KMS-11 (cell line): ENCODE data around the gene IMMP2L.

Experiments
- H2AFZ ChIP-seq: fragments of 200-600 bp; sonication (generic); 2 replicates; pipeline ENCODE4 v1.6.1; 2016; ENCODE audit warnings: antibody characterized with exemption, mixed run types, low read depth
- H3K27ac ChIP-seq: fragments of 200-600 bp; sonication (generic); 2 replicates; pipeline ENCODE4 v1.6.1; 2016; ENCODE audit warnings: mild to moderate bottlenecking, mixed run types
- H3K27me3 ChIP-seq: fragments of 200-600 bp; sonication (generic); 2 replicates; pipeline ENCODE4 v1.6.1; 2017; ENCODE audit warnings: mild to moderate bottlenecking, low read depth, mixed run types, moderate library complexity; ENCODE audit not compliant: insufficient read depth
- H3K36me3 ChIP-seq: fragments of 200-600 bp; sonication (generic); 2 replicates; pipeline ENCODE4 v1.6.1; 2017; ENCODE audit warnings: mild to moderate bottlenecking, mixed run types; ENCODE audit not compliant: insufficient read depth
- H3K4me1 ChIP-seq: fragments of 200-600 bp; sonication (generic); 2 replicates; pipeline ENCODE4 v1.6.1; 2016; ENCODE audit warnings: mild to moderate bottlenecking, low read depth, mixed run types; ENCODE audit not compliant: poor library complexity, severe bottlenecking
- H3K4me2 ChIP-seq: fragments of 200-600 bp; sonication (generic); 2 replicates; pipeline ENCODE4 v1.7.0; 2016; ENCODE audit warnings: mild to moderate bottlenecking, mixed run types
- H3K4me3 ChIP-seq: fragments of 200-600 bp; sonication (generic); IDR thresholded peaks from 2 replicates; pipeline ENCODE4 v1.6.1; 2017; ENCODE audit warnings: low read depth, low read length, mixed read lengths; ENCODE audit not compliant: insufficient read depth
- H3K79me2 ChIP-seq: fragments of 200-600 bp; sonication (generic); 2 replicates; pipeline ENCODE4 v1.6.1; 2016; ENCODE audit warnings: low read depth, mixed run types; ENCODE audit not compliant: insufficient read depth
- H3K9ac ChIP-seq: fragments of 200-600 bp; sonication (generic); 2 replicates; pipeline ENCODE4 v1.6.1; 2016; ENCODE audit warnings: mild to moderate bottlenecking, mixed run types
- H4K20me1 ChIP-seq: fragments of 200-600 bp; sonication (generic); 2 replicates; pipeline ENCODE4 v1.6.1; 2016; ENCODE audit warnings: mild to moderate bottlenecking, mixed run types; ENCODE audit not compliant: insufficient read depth
- TF ChIP-seq, protein P1 (sequence below): fragments of 200-600 bp; sonication (generic); conservative IDR thresholded peaks from 2 replicates; pipeline ENCODE4 v1.6.1; 2017; ENCODE audit warnings: low read depth, mild to moderate bottlenecking, antibody characterized with exemption, low read length, moderate library complexity, mixed read lengths

IMMP2L gene

DNA sequence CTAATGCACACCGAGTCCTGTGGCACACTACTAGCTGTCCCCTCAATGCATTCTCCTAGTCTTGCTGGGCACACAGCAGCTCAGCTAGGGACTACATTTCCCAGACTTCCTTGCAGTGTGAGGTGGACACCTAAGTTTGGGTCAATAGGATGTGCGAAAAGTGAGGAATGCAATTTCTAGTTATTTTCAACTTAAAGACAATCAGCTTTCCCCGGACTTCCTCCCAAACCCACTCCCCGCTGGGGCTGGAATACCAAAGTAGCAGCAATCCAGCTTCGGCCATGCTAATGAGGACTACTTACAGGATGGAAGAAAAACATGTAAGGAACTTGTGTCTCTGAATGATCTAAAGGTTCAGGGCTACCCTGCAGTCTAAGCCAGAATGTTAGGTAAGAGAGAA, 757.8 kb downstream of the IMMP2L start:
- Histone ChIP-seq H3K79me2 (no peaks in the 10 kb centered on the region), H3K9ac (no peak overlapping the region), H3K4me3 (no peak overlapping the region), H3K27ac (no peak overlapping the region), H4K20me1 (no peaks in the 10 kb centered on the region), H3K4me2 (no peak overlapping the region), H2AFZ (no peak overlapping the region), H3K4me1 (no peaks in the 10 kb centered on the region), H3K27me3 (no peaks in the 10 kb centered on the region), H3K36me3 (no peaks in the 10 kb centered on the region)
- TF ChIP-seq, protein P1, sequence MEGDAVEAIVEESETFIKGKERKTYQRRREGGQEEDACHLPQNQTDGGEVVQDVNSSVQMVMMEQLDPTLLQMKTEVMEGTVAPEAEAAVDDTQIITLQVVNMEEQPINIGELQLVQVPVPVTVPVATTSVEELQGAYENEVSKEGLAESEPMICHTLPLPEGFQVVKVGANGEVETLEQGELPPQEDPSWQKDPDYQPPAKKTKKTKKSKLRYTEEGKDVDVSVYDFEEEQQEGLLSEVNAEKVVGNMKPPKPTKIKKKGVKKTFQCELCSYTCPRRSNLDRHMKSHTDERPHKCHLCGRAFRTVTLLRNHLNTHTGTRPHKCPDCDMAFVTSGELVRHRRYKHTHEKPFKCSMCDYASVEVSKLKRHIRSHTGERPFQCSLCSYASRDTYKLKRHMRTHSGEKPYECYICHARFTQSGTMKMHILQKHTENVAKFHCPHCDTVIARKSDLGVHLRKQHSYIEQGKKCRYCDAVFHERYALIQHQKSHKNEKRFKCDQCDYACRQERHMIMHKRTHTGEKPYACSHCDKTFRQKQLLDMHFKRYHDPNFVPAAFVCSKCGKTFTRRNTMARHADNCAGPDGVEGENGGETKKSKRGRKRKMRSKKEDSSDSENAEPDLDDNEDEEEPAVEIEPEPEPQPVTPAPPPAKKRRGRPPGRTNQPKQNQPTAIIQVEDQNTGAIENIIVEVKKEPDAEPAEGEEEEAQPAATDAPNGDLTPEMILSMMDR: no peak

DNA sequence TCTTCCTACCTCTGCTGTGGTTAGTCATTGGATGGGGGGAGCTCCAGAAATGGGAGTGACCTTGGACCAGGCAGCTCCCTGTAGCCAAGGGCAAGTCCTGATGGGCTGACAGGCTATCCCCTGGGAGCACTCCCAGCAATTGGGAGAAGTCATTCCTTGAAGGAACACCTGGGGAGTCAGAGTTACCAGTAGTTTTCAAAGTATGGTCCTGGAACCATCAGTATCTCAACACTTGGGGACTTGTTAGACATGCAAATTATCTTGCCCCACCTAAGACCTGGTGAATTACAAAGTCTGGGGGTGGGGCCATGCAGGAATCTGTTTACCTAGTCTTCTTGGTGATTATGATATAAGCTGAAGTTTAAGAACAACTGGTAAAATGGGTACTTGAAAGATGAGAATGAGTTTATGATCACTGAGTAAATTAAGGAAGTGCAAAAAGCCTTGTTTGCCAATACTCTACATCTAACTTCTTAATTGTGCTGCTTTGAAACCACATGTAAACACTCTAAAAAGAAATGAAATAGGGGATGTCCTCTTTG, 758.6 kb downstream of the IMMP2L start:
- Histone ChIP-seq H3K4me1 (no peaks in the 10 kb centered on the region), H2AFZ (no peak overlapping the region), H3K4me2 (no peak overlapping the region), H3K36me3 (no peaks in the 10 kb centered on the region), H3K27me3 (no peaks in the 10 kb centered on the region), H3K9ac (no peak overlapping the region), H4K20me1 (no peaks in the 10 kb centered on the region), H3K79me2 (no peaks in the 10 kb centered on the region), H3K27ac (no peak overlapping the region), H3K4me3 (no peak overlapping the region)
- TF ChIP-seq, protein P1: no peak

DNA sequence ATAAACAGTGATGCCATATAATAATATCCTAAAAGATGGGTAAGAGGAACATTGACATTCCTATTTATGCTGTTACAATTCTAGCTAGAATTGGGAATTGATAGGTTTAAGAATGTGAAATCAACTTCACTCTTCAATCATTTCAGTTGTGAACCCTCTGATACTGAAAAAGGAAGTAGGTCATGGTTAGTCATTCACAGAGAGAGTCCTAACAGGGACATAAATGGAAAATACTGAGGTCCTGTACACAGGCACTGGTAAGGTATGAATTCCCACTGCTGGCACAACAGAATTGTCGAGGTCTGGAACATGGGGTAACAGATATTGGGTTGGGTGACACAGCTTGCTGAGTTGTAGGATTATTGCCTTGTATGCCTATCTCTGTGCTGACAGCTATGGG, 760.8 kb downstream of the IMMP2L start:
- no peaks in the 10 kb centered on the region for H3K79me2 ChIP-seq
- no peaks in the 10 kb centered on the region for H3K36me3 ChIP-seq
- H2AFZ ChIP-seq: no peak overlapping the region
- H3K4me3 ChIP-seq: no peak overlapping the region
- TF ChIP-seq, protein P1: no peak
- H3K4me2 ChIP-seq: no peak overlapping the region
- no peaks in the 10 kb centered on the region for H3K27me3 ChIP-seq
- no peak overlapping the region for H3K9ac ChIP-seq
- no peaks in the 10 kb centered on the region for H4K20me1 ChIP-seq
- H3K27ac ChIP-seq: no peak overlapping the region
- H3K4me1 ChIP-seq: no peaks in the 10 kb centered on the region

DNA sequence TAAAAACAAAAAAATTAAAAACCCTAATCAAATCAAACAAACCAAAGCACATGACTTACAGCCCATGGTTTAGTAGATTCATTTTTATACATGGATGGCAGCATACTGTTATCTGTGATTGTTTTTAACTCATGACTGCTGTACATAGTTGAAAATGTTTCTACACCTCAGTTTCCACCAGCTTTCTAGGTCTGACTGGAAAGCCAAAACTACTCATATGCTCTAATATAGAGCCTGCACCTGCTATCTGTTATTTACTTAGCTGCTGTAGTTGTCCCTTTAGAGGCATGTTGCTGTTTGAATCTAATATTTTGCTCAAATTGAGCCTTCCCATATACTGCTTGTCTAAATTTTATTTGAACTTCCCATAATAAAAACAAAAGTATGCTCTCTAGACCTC, 761.3 kb downstream of the IMMP2L start:
- H3K4me3 ChIP-seq: no peak overlapping the region
- H2AFZ ChIP-seq: no peak overlapping the region
- no peaks in the 10 kb centered on the region for H3K27me3 ChIP-seq
- no peak overlapping the region for H3K9ac ChIP-seq
- TF ChIP-seq, protein P1: no peak
- no peaks in the 10 kb centered on the region for H3K79me2 ChIP-seq
- H3K4me1 ChIP-seq: no peaks in the 10 kb centered on the region
- H3K36me3 ChIP-seq: no peaks in the 10 kb centered on the region
- no peaks in the 10 kb centered on the region for H4K20me1 ChIP-seq
- no peak overlapping the region for H3K27ac ChIP-seq
- H3K4me2 ChIP-seq: no peak overlapping the region
